IMR-90 (cell line): Measurements from ENCODE around the gene TBX3. TPM values are rescaled to one million over a fixed set of nuclear protein-coding genes. Genes with fewer than 3 reads are reported as not detected.

ENCODE experiments used
- ATAC-seq: fragments of 200-7000 bp; cut with Tn5 transposase; 2 replicates; pipeline ENCODE4 v1.9.1; 2020; ENCODE audit warnings: low read depth, mild to moderate bottlenecking, moderate library complexity
- BruUV-seq: library from RNA; stranded (reverse); fragments of 400-500 nt; replicated peaks from 2 replicates; lab custom pipeline; 2021; lab: Mats Ljungman, UMichigan
- CTCF ChIA-PET: fragments of 300-600 bp; formaldehyde crosslinking; extraction: SDS; loops from one replicate; lab custom pipeline; 2021; ENCODE audit warnings: antibody characterized with exemption; lab: Yijun Ruan, JAX
- POLR2A ChIA-PET: fragments of 300-600 bp; sonication (Branson Sonifier 250); formaldehyde crosslinking; loops from one replicate; lab custom pipeline; 2022; ENCODE audit warnings: antibody characterized with exemption; ENCODE audit not compliant: unreplicated experiment; lab: Charles Lee
- DNase-seq: peaks from one replicate; pipeline ENCODE4 v3.0.0; 2013
- H2AFZ ChIP-seq: replicated peaks from 2 replicates; pipeline ENCODE3; 2013; ENCODE audit warnings: low read length, mild to moderate bottlenecking; ENCODE audit not compliant: poor library complexity
- H2AK5ac ChIP-seq: 2 replicates; pipeline ENCODE4 v1.6.1; 2013; ENCODE audit warnings: low read depth, low read length, inconsistent platforms
- H2AK9ac ChIP-seq: replicated peaks from 2 replicates; pipeline ENCODE3; 2013; ENCODE audit warnings: mild to moderate bottlenecking, low read depth, low read length, moderate library complexity; ENCODE audit not compliant: poor library complexity
- H2BK120ac ChIP-seq: 2 replicates; pipeline ENCODE4 v1.6.1; 2013; ENCODE audit warnings: low read depth, low read length, inconsistent platforms
- H2BK15ac ChIP-seq: 3 replicates; pipeline ENCODE4 v1.6.1; 2013; ENCODE audit warnings: low read depth, low read length, inconsistent platforms
- H2BK20ac ChIP-seq: 2 replicates; pipeline ENCODE4 v1.6.1; 2013; ENCODE audit warnings: low read depth, mild to moderate bottlenecking, inconsistent platforms, low read length, moderate library complexity
- H2BK5ac ChIP-seq: 2 replicates; pipeline ENCODE4 v1.6.1; 2013; ENCODE audit warnings: mild to moderate bottlenecking, low read depth, low read length, inconsistent platforms; ENCODE audit not compliant: poor library complexity, severe bottlenecking
- H3K14ac ChIP-seq: replicated peaks from 2 replicates; pipeline ENCODE4 v1.6.1; 2013; ENCODE audit warnings: low read depth, low read length, inconsistent platforms
- H3K18ac ChIP-seq: 2 replicates; pipeline ENCODE4 v1.6.1; 2013; ENCODE audit warnings: low read depth, low read length, control low read depth
- H3K23ac ChIP-seq: 2 replicates; pipeline ENCODE4 v1.6.1; 2013; ENCODE audit warnings: low read depth, low read length, inconsistent platforms
- H3K27ac ChIP-seq: 2 replicates; pipeline ENCODE4 v1.5.1; 2013; ENCODE audit warnings: mild to moderate bottlenecking, control low read depth, low read length; ENCODE audit not compliant: insufficient read depth
- H3K27me3 ChIP-seq: 2 replicates; pipeline ENCODE4 v1.6.1; 2013; ENCODE audit warnings: low read length; ENCODE audit not compliant: control insufficient read depth, insufficient read depth
- H3K36me3 ChIP-seq: 2 replicates; pipeline ENCODE4 v1.6.1; 2013; ENCODE audit warnings: low read length, mixed read lengths; ENCODE audit not compliant: control insufficient read depth, insufficient read depth
- H3K4ac ChIP-seq: 2 replicates; pipeline ENCODE4 v1.6.1; 2013; ENCODE audit warnings: low read depth, low read length, inconsistent platforms
- H3K4me1 ChIP-seq: 2 replicates; pipeline ENCODE4 v1.6.1; 2013; ENCODE audit warnings: low read length, mixed read lengths; ENCODE audit not compliant: control insufficient read depth, insufficient read depth
- H3K4me2 ChIP-seq: 2 replicates; pipeline ENCODE4 v1.6.1; 2013; ENCODE audit warnings: low read depth, mild to moderate bottlenecking, control low read depth, low read length, moderate library complexity
- H3K4me3 ChIP-seq: 2 replicates; pipeline ENCODE4 v1.5.1; 2013; ENCODE audit warnings: low read depth, mild to moderate bottlenecking, control low read depth, low read length, moderate library complexity; ENCODE audit not compliant: insufficient read depth
- H3K56ac ChIP-seq: 2 replicates; pipeline ENCODE4 v1.6.1; 2013; ENCODE audit warnings: low read length, inconsistent platforms; ENCODE audit not compliant: insufficient read depth; ENCODE audit errors: extremely low read depth
- H3K79me1 ChIP-seq, 2 experiments: 2 replicates each; pipeline ENCODE4 v1.6.1; 2013; ENCODE audit warnings: low read length in 2 of 2, inconsistent platforms in 1 of 2, low read depth in 1 of 2
- H3K9ac ChIP-seq: 2 replicates; pipeline ENCODE4 v1.6.1; 2013; ENCODE audit warnings: low read depth, low read length, control low read depth
- H3K9me1 ChIP-seq: 2 replicates; pipeline ENCODE4 v1.6.1; 2013; ENCODE audit warnings: low read length, inconsistent platforms; ENCODE audit not compliant: insufficient read depth
- H3K9me3 ChIP-seq: 2 replicates; pipeline ENCODE4 v1.6.1; 2013; ENCODE audit warnings: low read length; ENCODE audit not compliant: control insufficient read depth, insufficient read depth
- H4K20me1 ChIP-seq: 2 replicates; pipeline ENCODE4 v1.6.1; 2013; ENCODE audit warnings: low read length, inconsistent platforms; ENCODE audit not compliant: insufficient read depth
- H4K5ac ChIP-seq: 2 replicates; pipeline ENCODE4 v1.6.1; 2013; ENCODE audit warnings: mild to moderate bottlenecking, low read depth, low read length, control low read depth
- H4K8ac ChIP-seq, 2 experiments: 2 replicates each; pipeline ENCODE4 v1.6.1; 2013; ENCODE audit warnings: low read depth in 2 of 2, low read length in 2 of 2, control low read depth in 1 of 2, inconsistent platforms in 1 of 2
- H4K91ac ChIP-seq: 2 replicates; pipeline ENCODE4 v1.6.1; 2013; ENCODE audit warnings: low read depth, low read length, inconsistent platforms; ENCODE audit not compliant: insufficient read depth
- BHLHE40 ChIP-seq: fragments of 150-350 bp; IDR thresholded peaks from 2 replicates; pipeline ENCODE4 v1.6.1; 2016; ENCODE audit warnings: mild to moderate bottlenecking, low read depth, low read length
- CEBPB ChIP-seq: IDR thresholded peaks from 2 replicates; pipeline ENCODE4 v1.6.1; 2012; ENCODE audit warnings: low read depth, low read length, improper control_type of control experiment
- CHD1 ChIP-seq: IDR thresholded peaks from 2 replicates; pipeline ENCODE4 v1.6.1; 2012; ENCODE audit warnings: low read depth, low read length, improper control_type of control experiment
- FOS ChIP-seq: fragments of 150-350 bp; IDR thresholded peaks from 2 replicates; pipeline ENCODE4 v1.6.1; 2016; ENCODE audit warnings: low read depth, low read length
- MAFK ChIP-seq: IDR thresholded peaks from 2 replicates; pipeline ENCODE4 v1.6.1; 2012; ENCODE audit warnings: low read depth, low read length, improper control_type of control experiment
- MAZ ChIP-seq: IDR thresholded peaks from 2 replicates; pipeline ENCODE4 v1.6.1; 2012; ENCODE audit warnings: low read depth, mild to moderate bottlenecking, low read length, improper control_type of control experiment, moderate library complexity, borderline replicate concordance
- MXI1 ChIP-seq: IDR thresholded peaks from 2 replicates; pipeline ENCODE4 v1.6.1; 2012; ENCODE audit warnings: low read depth, mild to moderate bottlenecking, low read length, moderate library complexity, borderline replicate concordance
- NFE2L2 ChIP-seq: fragments of 150-350 bp; IDR thresholded peaks from 2 replicates; pipeline ENCODE4 v1.6.1; 2016; ENCODE audit warnings: low read depth, mild to moderate bottlenecking, low read length
- POLR2A ChIP-seq: IDR thresholded peaks from 2 replicates; pipeline ENCODE4 v1.6.1; 2012; ENCODE audit warnings: mild to moderate bottlenecking, low read depth, low read length
- RAD21 ChIP-seq: IDR thresholded peaks from 2 replicates; pipeline ENCODE4 v1.6.1; 2012; ENCODE audit warnings: low read length, improper control_type of control experiment
- RCOR1 ChIP-seq: IDR thresholded peaks from 2 replicates; pipeline ENCODE4 v1.6.1; 2012; ENCODE audit warnings: mild to moderate bottlenecking, low read length, improper control_type of control experiment; ENCODE audit not compliant: insufficient replicate concordance
- RFX5 ChIP-seq: IDR thresholded peaks from 2 replicates; pipeline ENCODE4 v1.8.0; 2012; ENCODE audit warnings: low read depth, mild to moderate bottlenecking, low read length, moderate library complexity
- SMC3 ChIP-seq: fragments of 150-350 bp; IDR thresholded peaks from 2 replicates; pipeline ENCODE4 v1.6.1; 2016; ENCODE audit warnings: low read depth, mild to moderate bottlenecking, antibody characterized with exemption, low read length, moderate library complexity
- WGBS, 2 experiments: methylation state at CpG; one replicate each; pipeline versions ENCODE4 v1.1.5 to v1.1.7; 2013; ENCODE audit warnings: missing lambda C conversion rate in 2 of 2; ENCODE audit not compliant: insufficient read length in 1 of 2; ENCODE audit errors: extremely low coverage in 2 of 2; 5-methylcytosine and 5-hydroxymethylcytosine counted together
- dilution Hi-C: fragments of 300-500 bp; cut with HindIII; formaldehyde crosslinking; loops from one replicate; pipeline ENCODE4 v1.14.3; 2018; ENCODE audit warnings: low sequenced_read_pairs; ENCODE audit not compliant: unreplicated experiment
- in situ Hi-C: fragments of 300-500 bp; cut with MboI; formaldehyde crosslinking; loops from 3 replicates; pipeline ENCODE4 v1.14.3; 2019; ENCODE audit warnings: low sequenced_read_pairs, inconsistent platforms, mixed read lengths
- intact Hi-C: fragments of 100-400 bp; cut with micrococcal nuclease; formaldehyde crosslinking; loops from 2 replicates; pipeline ENCODE4 v1.10.0; 2022
- polyA plus RNA-seq, 3 experiments: library from polyadenylated mRNA; depleted of rRNA; stranded (reverse); fragments of >200 nt; gene quantifications; 2 replicates each; pipeline ENCODE4 v1.2.3, GENCODE V29; 2012; ENCODE audit warnings: low replicate concordance in 1 of 3
- total RNA-seq: library from RNA; depleted of rRNA; stranded (reverse); fragments of >200 nt; gene quantifications from 2 replicates; pipeline ENCODE4 v1.2.3, GENCODE V29; 2012
- TF ChIP-seq, protein P1 (sequence below): fragments of 150-350 bp; IDR thresholded peaks from 2 replicates; pipeline ENCODE4 v1.6.1; 2016; ENCODE audit warnings: low read depth, mild to moderate bottlenecking, low read length, moderate library complexity, borderline replicate concordance
- TF ChIP-seq, protein P2 (sequence below): conservative IDR thresholded peaks from 2 replicates; pipeline ENCODE4 v1.5.1; 2012; ENCODE audit warnings: mild to moderate bottlenecking, low read depth, low read length, improper control_type of control experiment
- TF ChIP-seq, protein P3 (sequence below): fragments of 150-350 bp; IDR thresholded peaks from 2 replicates; pipeline ENCODE4 v1.6.1; 2017; ENCODE audit warnings: mild to moderate bottlenecking, antibody characterized with exemption, low read length, low read depth

TBX3 gene
- total and polyA plus RNA-seq, 2 of the 4 experiments (the other 2 are of a cell fraction): 15.8 to 44.9 TPM

DNA sequence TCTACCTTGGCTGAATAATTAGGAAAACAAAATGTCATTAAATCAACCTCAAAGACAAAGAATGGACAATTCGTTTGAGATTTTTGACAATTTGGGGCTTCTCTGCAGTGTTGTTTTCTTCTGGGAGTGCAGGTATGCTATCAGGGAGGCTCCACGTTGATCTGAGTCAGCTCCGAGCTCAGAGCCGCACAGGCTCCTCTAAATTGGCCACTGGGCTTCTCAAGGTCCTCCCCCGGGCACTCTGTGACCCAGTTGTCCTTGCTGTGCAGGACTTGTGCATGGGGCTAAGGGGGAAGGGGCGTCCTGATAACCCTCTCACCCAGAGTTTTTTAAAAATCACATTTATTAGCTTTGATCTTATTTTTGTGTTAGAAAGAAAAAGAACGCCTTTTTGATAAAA is 52.7 kb downstream of the TBX3 start:
- BruUV-seq: no TSS peak
- no peak overlapping the region for H3K14ac ChIP-seq
- no peak overlapping the region for H4K91ac ChIP-seq
- DNase-seq: no peak
- H2BK5ac ChIP-seq: no peak overlapping the region
- no peak overlapping the region for H2BK20ac ChIP-seq
- H4K5ac ChIP-seq: no peak overlapping the region
- H2AFZ ChIP-seq: no peak overlapping the region
- no peaks in the 10 kb centered on the region for H3K36me3 ChIP-seq
- no peak overlapping the region for H2AK5ac ChIP-seq
- H3K56ac ChIP-seq: no peak overlapping the region
- H3K79me1 ChIP-seq: no peaks in the 10 kb centered on the region
- H4K8ac ChIP-seq: no peak overlapping the region
- H3K9ac ChIP-seq: no peak overlapping the region
- no CpG with 5 or more reads among the region's 7 CpGs for WGBS, 2 experiments
- intact Hi-C loops (no loop called here), dilution Hi-C loops (no loop called here), in situ Hi-C loops (no loop called here)
- H3K9me1 ChIP-seq: 0 out of 2 replicates have a peak, but pooled peaks cover 2% of the 10 kb centered on the region
- H3K4me2 ChIP-seq: no peak overlapping the region
- no peak overlapping the region for H2BK120ac ChIP-seq
- H3K27ac ChIP-seq: no peak overlapping the region
- ChIA-PET CTCF (interaction anchor here (0.9 kb wide), 1 partner anchor 651 kb away, joined by 4 read pairs; no protein-coding TSS in a partner anchor), POLR2A (no interaction called here)
- H3K4ac ChIP-seq: no peak overlapping the region
- TF ChIP-seq, protein P1, sequence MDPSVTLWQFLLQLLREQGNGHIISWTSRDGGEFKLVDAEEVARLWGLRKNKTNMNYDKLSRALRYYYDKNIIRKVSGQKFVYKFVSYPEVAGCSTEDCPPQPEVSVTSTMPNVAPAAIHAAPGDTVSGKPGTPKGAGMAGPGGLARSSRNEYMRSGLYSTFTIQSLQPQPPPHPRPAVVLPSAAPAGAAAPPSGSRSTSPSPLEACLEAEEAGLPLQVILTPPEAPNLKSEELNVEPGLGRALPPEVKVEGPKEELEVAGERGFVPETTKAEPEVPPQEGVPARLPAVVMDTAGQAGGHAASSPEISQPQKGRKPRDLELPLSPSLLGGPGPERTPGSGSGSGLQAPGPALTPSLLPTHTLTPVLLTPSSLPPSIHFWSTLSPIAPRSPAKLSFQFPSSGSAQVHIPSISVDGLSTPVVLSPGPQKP: no peak
- TF ChIP-seq MAFK (no peak), BHLHE40 (no peak), POLR2A (no peak), CEBPB (no peak), RFX5 (no peak), RAD21 (no peak), RCOR1 (no peak), MAZ (no peak), NFE2L2 (no peak), MXI1 (no peak), FOS (no peak), CHD1 (no peak), SMC3 (no peak)
- TF ChIP-seq, protein P2, sequence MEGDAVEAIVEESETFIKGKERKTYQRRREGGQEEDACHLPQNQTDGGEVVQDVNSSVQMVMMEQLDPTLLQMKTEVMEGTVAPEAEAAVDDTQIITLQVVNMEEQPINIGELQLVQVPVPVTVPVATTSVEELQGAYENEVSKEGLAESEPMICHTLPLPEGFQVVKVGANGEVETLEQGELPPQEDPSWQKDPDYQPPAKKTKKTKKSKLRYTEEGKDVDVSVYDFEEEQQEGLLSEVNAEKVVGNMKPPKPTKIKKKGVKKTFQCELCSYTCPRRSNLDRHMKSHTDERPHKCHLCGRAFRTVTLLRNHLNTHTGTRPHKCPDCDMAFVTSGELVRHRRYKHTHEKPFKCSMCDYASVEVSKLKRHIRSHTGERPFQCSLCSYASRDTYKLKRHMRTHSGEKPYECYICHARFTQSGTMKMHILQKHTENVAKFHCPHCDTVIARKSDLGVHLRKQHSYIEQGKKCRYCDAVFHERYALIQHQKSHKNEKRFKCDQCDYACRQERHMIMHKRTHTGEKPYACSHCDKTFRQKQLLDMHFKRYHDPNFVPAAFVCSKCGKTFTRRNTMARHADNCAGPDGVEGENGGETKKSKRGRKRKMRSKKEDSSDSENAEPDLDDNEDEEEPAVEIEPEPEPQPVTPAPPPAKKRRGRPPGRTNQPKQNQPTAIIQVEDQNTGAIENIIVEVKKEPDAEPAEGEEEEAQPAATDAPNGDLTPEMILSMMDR: no peak
- TF ChIP-seq, protein P3, sequence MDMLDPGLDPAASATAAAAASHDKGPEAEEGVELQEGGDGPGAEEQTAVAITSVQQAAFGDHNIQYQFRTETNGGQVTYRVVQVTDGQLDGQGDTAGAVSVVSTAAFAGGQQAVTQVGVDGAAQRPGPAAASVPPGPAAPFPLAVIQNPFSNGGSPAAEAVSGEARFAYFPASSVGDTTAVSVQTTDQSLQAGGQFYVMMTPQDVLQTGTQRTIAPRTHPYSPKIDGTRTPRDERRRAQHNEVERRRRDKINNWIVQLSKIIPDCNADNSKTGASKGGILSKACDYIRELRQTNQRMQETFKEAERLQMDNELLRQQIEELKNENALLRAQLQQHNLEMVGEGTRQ: no peak
- no peak overlapping the region for H3K23ac ChIP-seq
- no peaks in the 10 kb centered on the region for H3K9me3 ChIP-seq
- H4K20me1 ChIP-seq: no peaks in the 10 kb centered on the region
- peaks cover 13% of the 10 kb centered on the region for H3K27me3 ChIP-seq
- H3K4me3 ChIP-seq: no peak overlapping the region
- no peak overlapping the region for H2AK9ac ChIP-seq
- ATAC-seq: no peak
- H2BK15ac ChIP-seq: no peak overlapping the region
- no peak overlapping the region for H3K18ac ChIP-seq
- no peaks in the 10 kb centered on the region for H3K4me1 ChIP-seq
